Heart right ventricle (tissue), 16 donors: ENCODE data around the gene CRYBA2. TPM values are rescaled to one million over a fixed set of nuclear protein-coding genes. Genes with fewer than 3 reads are reported as not detected.
A peak's percentile ranks its signal among the peaks of the same experiment; 100 is the strongest.

ENCODE experiments used
- ATAC-seq, 8 donors: fragments of 200-7000 bp; cut with Tn5 transposase; one replicate each; pipeline ENCODE4 v1.9.1; 2020; ENCODE audit warnings: mild to moderate bottlenecking in 8 of 8, moderate library complexity in 8 of 8, moderate number of reproducible peaks in 1 of 8
- DNase-seq, 2 donors: peaks; one replicate each; pipeline ENCODE4 v3.0.0-alpha.2; 2020
- H3K27ac ChIP-seq, 10 donors: fragments of 200-600 bp; sonication (generic) in 2 of 10; one replicate each; pipeline versions ENCODE4 v1.5.0 to v1.8.0; 2020 to 2022; ENCODE audit warnings: mild to moderate bottlenecking in 3 of 10
- H3K27me3 ChIP-seq, 7 donors: fragments of 200-600 bp; one replicate each; pipeline ENCODE4 v1.8.0; 2021 to 2022; ENCODE audit warnings: mild to moderate bottlenecking in 2 of 7
- H3K36me3 ChIP-seq, 9 donors: fragments of 200-600 bp; sonication (generic) in 1 of 9; one replicate each; pipeline versions ENCODE4 v1.5.0 to v1.8.0; 2020 to 2022; ENCODE audit warnings: mild to moderate bottlenecking in 2 of 9
- H3K4me1 ChIP-seq, 9 donors: fragments of 200-600 bp; sonication (generic) in 1 of 9; one replicate each; pipeline versions ENCODE4 v1.5.0 to v1.8.0; 2020 to 2022; ENCODE audit warnings: mild to moderate bottlenecking in 4 of 9
- H3K4me3 ChIP-seq, 10 donors: fragments of 200-600 bp; sonication (generic) in 2 of 10; one replicate each; pipeline versions ENCODE4 v1.5.0 to v1.8.0; 2020 to 2022; ENCODE audit warnings: mild to moderate bottlenecking in 7 of 10, moderate library complexity in 2 of 10
- H3K9me3 ChIP-seq, 11 donors: fragments of 200-600 bp in 10 of 11; sonication (generic) in 2 of 11; one replicate each; pipeline versions ENCODE4 v1.5.0 to v1.8.0; 2013 to 2022; ENCODE audit warnings: mild to moderate bottlenecking in 2 of 11, control low read depth in 1 of 11, moderate library complexity in 1 of 11
- CTCF ChIP-seq, 9 donors: fragments of 200-600 bp; sonication (generic) in 2 of 9; IDR thresholded peaks; one replicate each; pipeline versions ENCODE4 v1.5.0 to v1.8.0; 2021 to 2022; ENCODE audit warnings: antibody characterized with exemption in 9 of 9, mild to moderate bottlenecking in 5 of 9, moderate library complexity in 1 of 9
- WGBS, 2 donors: extraction: QIAGEN DNeasy Blood & Tissue Kit; methylation state at CpG; one replicate each; pipeline ENCODE4 v1.1.7; 2013; ENCODE audit warnings: inconsistent platforms in 1 of 2; 5-methylcytosine and 5-hydroxymethylcytosine counted together
- intact Hi-C, 10 donors: fragments of 100-400 bp; cut with DNase I; formaldehyde crosslinking; loops; one replicate each; pipeline versions ENCODE4 v1.11.1 to v1.14.2; 2022
- polyA plus RNA-seq, 2 donors: library from polyadenylated mRNA; stranded (reverse); fragments of 200-250 nt; gene quantifications; one replicate each; pipeline ENCODE4 v1.2.3, GENCODE V29; 2013
- total RNA-seq, 10 donors: library from RNA; stranded (reverse); fragmentation: NEBNext Ultra II Directional in 3 of 10; extraction: Animal tissue kit (Norgen Biotek cat#: 25700) in 3 of 10; gene quantifications; one replicate each; pipeline versions ENCODE4 v1.2.1 to v1.2.4, GENCODE V29; 2021 to 2023
- donor health status: Arrhythmogenic right ventricular cardiomyopathy.
- donor health status: ischemic (EF 13 %, LVEDD 7.1; RV severe dilation, severe dysfunction).
- donor health status: healthy with polysubstance abuse.
- donor health status: DM: no; HTN: yes; CAD: no.
- donor health status: DM: no; HTN: no; CAD: no.
- donor health status: ischemic (EF 25% LVEDD 6.9; RV normal size, moderate dysfunction).
- donor health status: ischemic (EF 25% LVEDD 5.7; RV mildly dilated, moderate dysfunction).
- donor health status: healthy.
- donor health status: DM: yes; HTN: yes; CAD: no.
- donor health status: Ischemic cardiomyopathy.
- donor health status: ischemic (EF 35%, LVEDD 5.7; RV mildly dilated, moderate dysfunction).
- donor health status: nonischemic (EF 11% LVEDD 7.7; RV severe dilation, severe dysfunction).
- donor health status: DM: yes; HTN: yes; CAD: no.
- donor health status: PGD.
- donor health status: ischemic (EF 29% LVEDD 5.4; RV normal size, mild dysfunction).
- donor health status: nonischemic (EF 23%, LVEDD 6.1; RV moderate dilation, normal function).

Gene CRYBA2
- total and polyA plus RNA-seq, 12 donors: not detected

DNA sequence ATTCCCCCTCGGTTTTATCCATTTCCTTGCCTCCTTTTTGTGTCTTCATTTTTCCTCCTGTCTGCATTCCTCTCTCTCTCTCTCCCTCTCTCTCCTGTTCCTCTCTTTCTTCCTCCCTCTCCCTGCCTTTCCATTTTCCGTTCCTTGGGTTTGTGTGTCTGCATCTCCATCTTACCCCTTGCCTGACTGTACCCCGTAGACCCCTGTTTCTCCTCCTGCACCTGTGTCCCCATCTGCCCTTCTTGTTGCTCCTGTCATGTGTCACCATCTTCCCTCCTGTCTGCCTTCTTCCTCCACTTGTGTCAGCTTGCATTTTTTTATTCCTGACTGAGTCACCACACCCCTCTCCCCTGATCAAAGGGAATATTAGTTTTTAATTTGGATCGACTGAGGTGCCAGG lies 32.0 kb downstream of the CRYBA2 start:
- TF ChIP-seq CTCF (IDR thresholded peaks at IDR 0.05): no peak
- WGBS, 2 donors: 4 to 5% methylated on average over 4 of the region's 4 CpGs

GRCh38 chr2:218960309-218961165 lies 32.7 kb downstream of the CRYBA2 start:
- peaks cover 49 to 100% (median 95%) of the 10 kb centered on the region in 7 donors for H3K27me3 ChIP-seq
- no peak for TF ChIP-seq CTCF (IDR thresholded peaks at IDR 0.05)

More for the DNA sequence above, 32.0 kb downstream of the CRYBA2 start:
- ATAC-seq: no peak
- Histone ChIP-seq H3K4me1 (peaks cover 0 to 27% (median 12%) of the 10 kb centered on the region in 9 donors), H3K36me3 (no peaks in the 10 kb centered on the region), H3K27me3 (peaks cover 49 to 100% (median 95%) of the 10 kb centered on the region in 7 donors), H3K4me3 (no peak overlapping the region), H3K9me3 (no peaks in the 10 kb centered on the region), H3K27ac (no peak overlapping the region)
- intact Hi-C loops: no loop called here
- no peak for DNase-seq

DNA sequence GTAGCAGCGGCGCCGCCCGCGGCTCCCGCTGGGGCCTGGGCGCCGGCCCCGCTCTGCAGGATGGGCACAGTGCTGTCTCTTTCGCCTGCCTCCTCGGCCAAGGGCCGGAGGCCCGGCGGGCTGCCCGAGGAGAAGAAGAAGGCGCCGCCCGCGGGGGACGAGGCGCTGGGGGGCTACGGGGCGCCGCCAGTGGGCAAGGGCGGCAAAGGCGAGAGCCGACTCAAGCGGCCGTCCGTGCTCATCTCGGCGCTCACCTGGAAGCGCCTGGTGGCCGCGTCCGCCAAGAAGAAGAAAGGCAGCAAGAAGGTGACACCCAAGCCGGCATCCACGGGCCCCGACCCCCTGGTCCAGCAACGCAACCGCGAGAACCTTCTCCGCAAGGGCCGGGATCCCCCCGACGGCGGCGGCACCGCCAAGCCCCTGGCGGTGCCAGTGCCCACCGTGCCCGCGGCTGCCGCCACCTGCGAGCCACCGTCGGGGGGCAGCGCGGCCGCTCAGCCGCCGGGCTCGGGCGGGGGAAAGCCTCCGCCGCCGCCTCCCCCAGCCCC lies 33.4 kb downstream of the CRYBA2 start:
- DNase-seq (no peak), ATAC-seq (no peak)
- peaks cover 0 to 27% (median 12%) of the 10 kb centered on the region in 9 donors for H3K4me1 ChIP-seq
- no peaks in the 10 kb centered on the region for H3K9me3 ChIP-seq
- intact Hi-C loops: no loop called here
- TF ChIP-seq CTCF (IDR thresholded peaks at IDR 0.05): no peak
- peak overlapping the region in 9 of 10 donors; percentile 19 to 46 (median 36) for H3K4me3 ChIP-seq
- H3K27me3 ChIP-seq: peaks cover 49 to 100% (median 93%) of the 10 kb centered on the region in 7 donors
- H3K27ac ChIP-seq: no peak overlapping the region
- WGBS, 2 donors: 2% methylated on average over 55 to 67 of the region's 67 CpGs
- no peaks in the 10 kb centered on the region for H3K36me3 ChIP-seq

More at GRCh38 chr2:218960309-218961165, 32.7 kb downstream of the CRYBA2 start:
- intact Hi-C loops: no loop called here
- no peaks in the 10 kb centered on the region for H3K36me3 ChIP-seq
- ATAC-seq: no peak
- no peaks in the 10 kb centered on the region for H3K9me3 ChIP-seq
- H3K4me3 ChIP-seq: no peak overlapping the region
- no peak overlapping the region for H3K27ac ChIP-seq
- H3K4me1 ChIP-seq: peaks cover 0 to 27% (median 12%) of the 10 kb centered on the region in 9 donors
- DNase-seq: no peak
- 3% methylated on average over 70 to 87 of the region's 87 CpGs for WGBS, 2 donors

DNA sequence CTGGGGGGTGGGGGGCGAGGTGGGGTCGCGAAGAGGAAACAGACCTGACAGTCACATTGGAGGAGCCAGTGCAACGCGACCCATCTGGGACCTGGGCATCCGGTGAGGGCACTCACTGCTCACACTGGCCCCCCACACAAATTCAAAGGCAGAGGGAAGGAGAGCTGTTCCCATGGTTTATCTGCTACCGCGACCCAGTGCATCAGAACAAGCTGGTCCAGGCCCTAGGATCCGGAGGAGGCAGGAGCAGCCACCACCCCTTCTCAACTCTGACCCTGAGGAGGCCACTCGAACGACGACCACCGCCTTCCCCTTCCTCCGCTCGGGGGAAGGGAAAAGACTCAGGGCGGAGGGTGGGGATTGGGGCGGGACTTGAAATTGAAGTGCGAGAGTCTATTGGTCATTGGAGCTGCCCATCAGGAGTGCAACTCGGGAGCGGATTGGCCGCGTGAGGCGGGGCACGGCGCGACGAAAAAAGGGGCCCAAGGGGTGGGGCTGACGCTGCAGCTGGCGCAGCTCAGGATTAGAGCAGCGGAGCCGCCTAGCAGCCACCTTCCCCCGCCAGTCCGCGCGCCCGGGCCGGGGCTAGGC lies 34.0 kb downstream of the CRYBA2 start, which contains the start of gene CDK5R2:
Gene CDK5R2 (plus strand): TSS at position 526 of the 591 bp plus-strand sequence. CDS start 155 bp downstream, outside the sequence.
- no peaks in the 10 kb centered on the region for H3K9me3 ChIP-seq
- no peak for TF ChIP-seq CTCF (IDR thresholded peaks at IDR 0.05)
- H3K36me3 ChIP-seq: no peaks in the 10 kb centered on the region
- peak within 1 kb of the TSS in 9 of 10 donors; percentile 19 to 46 (median 36) for H3K4me3 ChIP-seq
- ATAC-seq (peak; percentile 56 to 88 (median 78)), DNase-seq (peak; percentile 65 to 71)
- H3K27me3 ChIP-seq: peaks cover 48 to 100% (median 93%) of the 10 kb centered on the region in 7 donors
- no peak within 1 kb of the TSS for H3K27ac ChIP-seq
- intact Hi-C loops: no loop called here
- 1 to 2% methylated on average over 37 of the region's 37 CpGs for WGBS, 2 donors
- H3K4me1 ChIP-seq: peaks cover 0 to 27% (median 12%) of the 10 kb centered on the region in 9 donors
